Psoas muscle (tissue), 8 donors: ENCODE results near the gene DHRS12. TPM values are rescaled to one million over a fixed set of nuclear protein-coding genes. Genes with fewer than 3 reads are reported as not detected.

Experiments used
- ATAC-seq, 4 donors: fragments of 200-7000 bp; cut with Tn5 transposase; one replicate each; pipeline ENCODE4 v1.9.1; 2020; ENCODE audit warnings: moderate library complexity in 3 of 4, mild to moderate bottlenecking in 2 of 4
- DNase-seq, 2 donors: peaks; one replicate each; pipeline ENCODE4 v3.0.0-alpha.2; 2020
- H3K27ac ChIP-seq: fragments of 200-600 bp; one replicate; pipeline ENCODE4 v1.8.0; 2022
- H3K27me3 ChIP-seq, 3 donors: fragments of 200-600 bp in 1 of 3; one replicate each; pipeline versions ENCODE4 v1.6.1 to v1.8.0; 2013 to 2022; ENCODE audit warnings: low read length in 2 of 3, mild to moderate bottlenecking in 2 of 3, moderate library complexity in 1 of 3; ENCODE audit not compliant: insufficient read depth in 3 of 3
- H3K36me3 ChIP-seq, 2 donors: fragments of 200-600 bp in 1 of 2; one replicate each; pipeline versions ENCODE4 v1.6.1 to v1.8.0; 2013 to 2022; ENCODE audit warnings: low read depth in 1 of 2, mild to moderate bottlenecking in 1 of 2, moderate library complexity in 1 of 2; ENCODE audit not compliant: insufficient read depth in 1 of 2
- H3K4me1 ChIP-seq: fragments of 200-600 bp; one replicate; pipeline ENCODE4 v1.8.0; 2022
- H3K4me3 ChIP-seq: fragments of 200-600 bp; one replicate; pipeline ENCODE4 v1.8.0; 2022; ENCODE audit warnings: mild to moderate bottlenecking
- H3K9me3 ChIP-seq: fragments of 200-600 bp; one replicate; pipeline ENCODE4 v1.8.0; 2022
- CTCF ChIP-seq: fragments of 200-600 bp; IDR thresholded peaks from one replicate; pipeline ENCODE4 v1.8.0; 2022; ENCODE audit warnings: antibody characterized with exemption
- WGBS, 3 donors: extraction: QIAGEN DNeasy Blood & Tissue Kit; methylation state at CpG; one replicate each; pipeline versions ENCODE4 v1.1.6 to v1.1.7; 2013; 5-methylcytosine and 5-hydroxymethylcytosine counted together
- intact Hi-C, 2 donors: fragments of 100-400 bp; cut with DNase I; formaldehyde crosslinking; loops; one replicate each; pipeline versions ENCODE4 v1.11.0 to v1.14.2; 2022
- polyA plus RNA-seq, 3 donors: library from polyadenylated mRNA; stranded (reverse); fragments of 200-250 nt; gene quantifications; one replicate each; pipeline ENCODE4 v1.2.3, GENCODE V29; 2013
- total RNA-seq, 4 donors: library from RNA; stranded (reverse); fragmentation: NEBNext Ultra II Directional in 2 of 4; extraction: Animal tissue kit (Norgen Biotek cat#: 25700) in 2 of 4; gene quantifications; one replicate each; pipeline versions ENCODE4 v1.2.1 to v1.2.4, GENCODE V29; 2021 to 2023
- donor health status: healthy with polysubstance abuse.
- donor health status: DM: no; HTN: no; CAD: no; lungs with moderate emphysema.
- donor health status: Bipolar disorder and iron deficiency.
- donor health status: healthy.
- donor health status: DM: yes; HTN: yes; CAD: no.
- donor health status: DM: no; HTN: no; CAD: no.
- donor health status: DM: no; HTN: no; CAD: no.
- donor health status: DM: yes; HTN: yes; CAD: no.

DHRS12 gene
- total and polyA plus RNA-seq, 7 donors: 3.4 to 10.1 (median 4.9) TPM

GRCh38 chr13:51730927-51731326 is 73.0 kb downstream of the DHRS12 start:
- no peak for TF ChIP-seq CTCF
- WGBS, 3 donors: 100% methylated on average over 1 of the region's 1 CpG
- no peaks in the 10 kb centered on the region for H3K27me3 ChIP-seq
- H3K9me3 ChIP-seq: no peaks in the 10 kb centered on the region
- H3K4me3 ChIP-seq: no peak overlapping the region
- intact Hi-C loops: loop anchor here in 1 of 2 donors (5.0 kb wide), 1 partner anchor 279 kb away; the partner anchor contains the start of gene INTS6
- H3K36me3 ChIP-seq: no peaks in the 10 kb centered on the region
- H3K27ac ChIP-seq: no peak overlapping the region
- peaks cover 4% of the 10 kb centered on the region for H3K4me1 ChIP-seq
- DNase-seq (no peak), ATAC-seq (no peak)

GRCh38 chr13:51729866-51730553 is 74.0 kb downstream of the DHRS12 start:
- Histone ChIP-seq H3K27me3 (no peaks in the 10 kb centered on the region), H3K9me3 (no peaks in the 10 kb centered on the region), H3K4me1 (peaks cover 4% of the 10 kb centered on the region), H3K4me3 (no peak overlapping the region), H3K27ac (peak overlapping the region; percentile 55), H3K36me3 (no peaks in the 10 kb centered on the region)
- TF ChIP-seq CTCF: no peak
- peak; percentile 43 to 78 (median 62) for ATAC-seq
- peak; percentile 69 to 74 for DNase-seq
- intact Hi-C loops: loop anchor here in 1 of 2 donors (5.0 kb wide), 1 partner anchor 278 kb away; the partner anchor contains the start of gene INTS6
- WGBS, 3 donors: 42 to 51% (median 45%) methylated on average over 11 of the region's 11 CpGs

GRCh38 chr13:51728972-51729371 is 75.0 kb downstream of the DHRS12 start:
- Histone ChIP-seq H3K4me1 (peaks cover 4% of the 10 kb centered on the region), H3K27me3 (no peaks in the 10 kb centered on the region), H3K36me3 (no peaks in the 10 kb centered on the region), H3K9me3 (no peaks in the 10 kb centered on the region), H3K27ac (no peak overlapping the region), H3K4me3 (no peak overlapping the region)
- ATAC-seq: no peak
- intact Hi-C loops: no loop called here
- TF ChIP-seq CTCF: no peak
- WGBS, 3 donors: 85 to 90% (median 88%) methylated on average over 10 of the region's 10 CpGs
- DNase-seq: no peak

GRCh38 chr13:51728275-51728673 is 75.7 kb downstream of the DHRS12 start:
- intact Hi-C loops: no loop called here
- Histone ChIP-seq H3K9me3 (no peaks in the 10 kb centered on the region), H3K27me3 (no peaks in the 10 kb centered on the region), H3K27ac (no peak overlapping the region), H3K4me3 (no peak overlapping the region), H3K4me1 (peaks cover 4% of the 10 kb centered on the region), H3K36me3 (no peaks in the 10 kb centered on the region)
- ATAC-seq (no peak), DNase-seq (no peak)
- 54 to 85% (median 60%) methylated on average over 4 of the region's 4 CpGs for WGBS, 3 donors
- TF ChIP-seq CTCF: no peak
